ENCODE data around the gene MYOCD. TPM values are rescaled to one million over a fixed set of nuclear protein-coding genes. Genes with fewer than 3 reads are reported as not detected.

MYOCD gene
- total RNA-seq, 6 experiments from 2014 or later = 0.07 to 2.4 (median 0.11) TPM

GRCh38 chr17:12619459-12620199 is 46.1 kb upstream of the MYOCD start:
- Histone ChIP-seq H3K27me3 (no peaks in the 10 kb centered on the region), H3K4me1 (no peaks in the 10 kb centered on the region), H3K4me3 (no peak overlapping the region), H3K9me3 (no peaks in the 10 kb centered on the region), H3K27ac (no peak overlapping the region), H3K36me3 (no peaks in the 10 kb centered on the region)
- ATAC-seq (no peak), DNase-seq (no peak)
- TF ChIP-seq, protein P1, sequence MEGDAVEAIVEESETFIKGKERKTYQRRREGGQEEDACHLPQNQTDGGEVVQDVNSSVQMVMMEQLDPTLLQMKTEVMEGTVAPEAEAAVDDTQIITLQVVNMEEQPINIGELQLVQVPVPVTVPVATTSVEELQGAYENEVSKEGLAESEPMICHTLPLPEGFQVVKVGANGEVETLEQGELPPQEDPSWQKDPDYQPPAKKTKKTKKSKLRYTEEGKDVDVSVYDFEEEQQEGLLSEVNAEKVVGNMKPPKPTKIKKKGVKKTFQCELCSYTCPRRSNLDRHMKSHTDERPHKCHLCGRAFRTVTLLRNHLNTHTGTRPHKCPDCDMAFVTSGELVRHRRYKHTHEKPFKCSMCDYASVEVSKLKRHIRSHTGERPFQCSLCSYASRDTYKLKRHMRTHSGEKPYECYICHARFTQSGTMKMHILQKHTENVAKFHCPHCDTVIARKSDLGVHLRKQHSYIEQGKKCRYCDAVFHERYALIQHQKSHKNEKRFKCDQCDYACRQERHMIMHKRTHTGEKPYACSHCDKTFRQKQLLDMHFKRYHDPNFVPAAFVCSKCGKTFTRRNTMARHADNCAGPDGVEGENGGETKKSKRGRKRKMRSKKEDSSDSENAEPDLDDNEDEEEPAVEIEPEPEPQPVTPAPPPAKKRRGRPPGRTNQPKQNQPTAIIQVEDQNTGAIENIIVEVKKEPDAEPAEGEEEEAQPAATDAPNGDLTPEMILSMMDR (IDR thresholded peaks at IDR 0.05) = no peak
- no peak for TF ChIP-seq POLR2A (IDR thresholded peaks at IDR 0.05)
- intact Hi-C loops (cut with DNase I) = no loop called here
- 35% methylated on average over 6 of the region's 7 CpGs for WGBS (ENCODE audit: insufficient coverage, low coverage, low lambda C conversion rate, missing lambda C conversion rate)

- H3K4me1 ChIP-seq = no peaks in the 10 kb centered on the region
- no peak for TF ChIP-seq POLR2A (IDR thresholded peaks at IDR 0.05)
- TF ChIP-seq, protein P1 (IDR thresholded peaks at IDR 0.05) = no peak
- DNase-seq = no peak
- 30% methylated on average over 5 of the region's 5 CpGs for WGBS (ENCODE audit: insufficient coverage, low coverage, low lambda C conversion rate, missing lambda C conversion rate)
- H3K27ac ChIP-seq = no peak overlapping the region
- H3K27me3 ChIP-seq = no peaks in the 10 kb centered on the region
- H3K9me3 ChIP-seq = no peaks in the 10 kb centered on the region
- ATAC-seq = no peak
- H3K4me3 ChIP-seq = no peak overlapping the region
- intact Hi-C loops (cut with DNase I) = no loop called here
- no peaks in the 10 kb centered on the region for H3K36me3 ChIP-seq
Observed at GRCh38 chr17:12620200-12620720, 45.4 kb upstream of the MYOCD start.

GRCh38 chr17:12622726-12623125 is 43.0 kb upstream of the MYOCD start:
- Histone ChIP-seq H3K4me3 (no peak overlapping the region), H3K36me3 (no peaks in the 10 kb centered on the region), H3K4me1 (no peaks in the 10 kb centered on the region), H3K27me3 (no peaks in the 10 kb centered on the region), H3K9me3 (no peaks in the 10 kb centered on the region), H3K27ac (no peak overlapping the region)
- DNase-seq = no peak
- TF ChIP-seq, protein P1 (IDR thresholded peaks at IDR 0.05) = no peak
- TF ChIP-seq POLR2A (IDR thresholded peaks at IDR 0.05) = no peak
- WGBS (ENCODE audit: insufficient coverage, low coverage, low lambda C conversion rate, missing lambda C conversion rate) = 38% methylated on average over 11 of the region's 11 CpGs
- intact Hi-C loops (cut with DNase I) = no loop called here
- ATAC-seq = no peak

GRCh38 chr17:12623220-12623848 is 42.4 kb upstream of the MYOCD start:
- TF ChIP-seq, protein P1 (IDR thresholded peaks at IDR 0.05) = no peak
- no peak for TF ChIP-seq POLR2A (IDR thresholded peaks at IDR 0.05)
- intact Hi-C loops (cut with DNase I) = no loop called here
- 47% methylated on average over 16 of the region's 16 CpGs for WGBS (ENCODE audit: insufficient coverage, low coverage, low lambda C conversion rate, missing lambda C conversion rate)
- H3K27me3 ChIP-seq = no peaks in the 10 kb centered on the region
- no peak for ATAC-seq
- no peaks in the 10 kb centered on the region for H3K36me3 ChIP-seq
- H3K9me3 ChIP-seq = no peaks in the 10 kb centered on the region
- H3K4me1 ChIP-seq = no peaks in the 10 kb centered on the region
- DNase-seq = no peak
- no peak overlapping the region for H3K4me3 ChIP-seq
- no peak overlapping the region for H3K27ac ChIP-seq

Data from right lobe of liver (tissue), 6 donors.